Caco-2 (cell line): ENCODE measurements around the gene FOXO3. TPM values are rescaled to one million over a fixed set of nuclear protein-coding genes. Genes with fewer than 3 reads are reported as not detected.

Experiments
- BruUV-seq: library from RNA; stranded (reverse); fragments of 400-500 nt; replicated peaks from 2 replicates; lab custom pipeline; 2021; lab: Mats Ljungman, UMichigan
- CTCF ChIA-PET: fragments of 300-600 bp; sonication (Branson Sonifier 250); formaldehyde crosslinking; loops from one replicate; lab custom pipeline; 2022; ENCODE audit warnings: antibody characterized with exemption; lab: Charles Lee
- POLR2A ChIA-PET: fragments of 300-600 bp; sonication (Branson Sonifier 250); formaldehyde crosslinking; loops from one replicate; lab custom pipeline; 2022; ENCODE audit warnings: antibody characterized with exemption; lab: Charles Lee
- DNase-seq, 2 experiments: peaks; one replicate each; pipeline versions ENCODE4 v3.0.0 to v3.0.0-alpha.2; 2020 to 2022
- H3K27me3 ChIP-seq: replicated peaks from 2 replicates; pipeline ENCODE4 v1.6.0; 2011; ENCODE audit warnings: low read length; ENCODE audit not compliant: control insufficient read depth, insufficient read depth
- H3K36me3 ChIP-seq: 2 replicates; pipeline ENCODE4 v1.5.1; 2011; ENCODE audit warnings: low read length; ENCODE audit not compliant: control insufficient read depth, insufficient read depth
- H3K4me1 ChIP-seq: fragments of 250-450 bp; sonication (Bioruptor Pico); 2 replicates; pipeline ENCODE4 v1.5.1; 2020; ENCODE audit warnings: mild to moderate bottlenecking
- H3K4me3 ChIP-seq: 2 replicates; pipeline ENCODE4 v1.5.1; 2011; ENCODE audit warnings: low read depth, mild to moderate bottlenecking, control low read depth, low read length
- H3K9me3 ChIP-seq: fragments of 250-450 bp; sonication (Bioruptor Pico); 2 replicates; pipeline ENCODE4 v1.5.1; 2020; ENCODE audit warnings: mild to moderate bottlenecking, moderate library complexity
- H3K27ac Mint-ChIP-seq: one replicate; pipeline ENCODE4 v1.8.0; 2022; ENCODE audit warnings: mixed read lengths; ENCODE audit not compliant: unreplicated experiment
- H3K27me3 Mint-ChIP-seq: one replicate; pipeline ENCODE4 v1.8.0; 2022; ENCODE audit warnings: mixed read lengths; ENCODE audit not compliant: insufficient read depth, unreplicated experiment
- H3K36me3 Mint-ChIP-seq: one replicate; pipeline ENCODE4 v1.8.0; 2022; ENCODE audit warnings: mild to moderate bottlenecking, mixed read lengths; ENCODE audit not compliant: insufficient read depth, unreplicated experiment
- H3K4me1 Mint-ChIP-seq: one replicate; pipeline ENCODE4 v1.8.0; 2022; ENCODE audit warnings: low read depth, mixed read lengths; ENCODE audit not compliant: unreplicated experiment
- H3K4me3 Mint-ChIP-seq: one replicate; pipeline ENCODE4 v1.8.0; 2022; ENCODE audit warnings: mild to moderate bottlenecking, moderate library complexity, mixed read lengths; ENCODE audit not compliant: unreplicated experiment
- H3K9me3 Mint-ChIP-seq: one replicate; pipeline ENCODE4 v1.8.0; 2022; ENCODE audit warnings: mixed read lengths; ENCODE audit not compliant: unreplicated experiment
- intact Hi-C: fragments of 100-400 bp; cut with micrococcal nuclease; formaldehyde crosslinking; loops from one replicate; pipeline ENCODE4 v1.10.0; 2022; ENCODE audit not compliant: unreplicated experiment
- total RNA-seq: library from RNA; stranded (reverse); gene quantifications from 2 replicates; pipeline ENCODE4 v1.2.3, GENCODE V29; 2022
- TF ChIP-seq, protein P1 (sequence below), 2 experiments: fragments of 200-600 bp in 1 of 2; IDR thresholded peaks; 1 replicate in 1 of 2; 2 replicates in 1 of 2; pipeline versions ENCODE4 v1.5.1 to v1.8.0; 2011 to 2022; ENCODE audit warnings: antibody characterized with exemption in 1 of 2, control low read depth in 1 of 2, inconsistent platforms in 1 of 2, low read depth in 1 of 2, low read length in 1 of 2, mild to moderate bottlenecking in 1 of 2, moderate library complexity in 1 of 2; ENCODE audit not compliant: insufficient read depth in 1 of 2, severe bottlenecking in 1 of 2, unreplicated experiment in 1 of 2

The FOXO3 gene
- total RNA-seq, 1 experiment from 2014 or later = 34.3 TPM

- Histone ChIP-seq H3K9me3 (no peaks in the 10 kb centered on the region), H3K27me3 (no peaks in the 10 kb centered on the region), H3K4me1 (peaks cover 17% of the 10 kb centered on the region), H3K36me3 (no peaks in the 10 kb centered on the region), H3K4me3 (no peak overlapping the region)
- TF ChIP-seq, protein P1, sequence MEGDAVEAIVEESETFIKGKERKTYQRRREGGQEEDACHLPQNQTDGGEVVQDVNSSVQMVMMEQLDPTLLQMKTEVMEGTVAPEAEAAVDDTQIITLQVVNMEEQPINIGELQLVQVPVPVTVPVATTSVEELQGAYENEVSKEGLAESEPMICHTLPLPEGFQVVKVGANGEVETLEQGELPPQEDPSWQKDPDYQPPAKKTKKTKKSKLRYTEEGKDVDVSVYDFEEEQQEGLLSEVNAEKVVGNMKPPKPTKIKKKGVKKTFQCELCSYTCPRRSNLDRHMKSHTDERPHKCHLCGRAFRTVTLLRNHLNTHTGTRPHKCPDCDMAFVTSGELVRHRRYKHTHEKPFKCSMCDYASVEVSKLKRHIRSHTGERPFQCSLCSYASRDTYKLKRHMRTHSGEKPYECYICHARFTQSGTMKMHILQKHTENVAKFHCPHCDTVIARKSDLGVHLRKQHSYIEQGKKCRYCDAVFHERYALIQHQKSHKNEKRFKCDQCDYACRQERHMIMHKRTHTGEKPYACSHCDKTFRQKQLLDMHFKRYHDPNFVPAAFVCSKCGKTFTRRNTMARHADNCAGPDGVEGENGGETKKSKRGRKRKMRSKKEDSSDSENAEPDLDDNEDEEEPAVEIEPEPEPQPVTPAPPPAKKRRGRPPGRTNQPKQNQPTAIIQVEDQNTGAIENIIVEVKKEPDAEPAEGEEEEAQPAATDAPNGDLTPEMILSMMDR (IDR thresholded peaks at IDR 0.05; ENCODE audit: insufficient read depth in 1 of 2, low read depth in 1 of 2, low read length in 1 of 2, severe bottlenecking in 1 of 2, unreplicated experiment in 1 of 2) = no peak
- DNase-seq = no peak
- Mint-ChIP-seq H3K27me3 (no peaks in the 10 kb centered on the region), H3K9me3 (no peaks in the 10 kb centered on the region), H3K4me3 (no peak overlapping the region), H3K27ac (no peak overlapping the region), H3K4me1 (peaks cover 18% of the 10 kb centered on the region), H3K36me3 (peaks cover 21% of the 10 kb centered on the region)
- BruUV-seq = no TSS peak
- CTCF ChIA-PET = no interaction called here
- intact Hi-C loops = no loop called here
- POLR2A ChIA-PET = no interaction called here
These were observed 21.3 kb downstream of the FOXO3 start for GRCh38 chr6:108581932-108582475.

DNA sequence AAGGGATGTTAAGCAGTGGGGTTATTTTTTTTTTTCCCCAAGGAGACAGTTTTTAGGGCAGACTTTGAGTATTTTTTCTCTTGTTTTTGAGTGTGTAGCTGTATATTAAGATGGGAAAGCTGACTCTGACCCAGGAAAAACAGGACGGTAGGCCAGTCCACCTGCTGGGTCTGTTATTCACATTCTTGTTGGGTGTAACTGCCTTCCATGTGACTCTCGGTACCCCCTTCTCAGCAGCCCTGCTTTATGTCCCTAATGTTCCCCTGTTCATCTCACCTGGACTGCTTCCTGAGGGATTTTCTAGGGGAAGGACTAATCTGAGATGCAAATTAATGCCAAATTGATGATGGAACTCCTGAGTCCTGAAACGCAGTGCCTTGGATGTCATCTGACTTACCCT, 21.9 kb downstream of the FOXO3 start:
- Mint-ChIP-seq H3K4me1 (peaks cover 23% of the 10 kb centered on the region), H3K27ac (no peak overlapping the region), H3K9me3 (no peaks in the 10 kb centered on the region), H3K27me3 (no peaks in the 10 kb centered on the region), H3K4me3 (no peak overlapping the region), H3K36me3 (peaks cover 16% of the 10 kb centered on the region)
- DNase-seq = no peak
- TF ChIP-seq, protein P1 (IDR thresholded peaks at IDR 0.05; ENCODE audit: insufficient read depth in 1 of 2, low read depth in 1 of 2, low read length in 1 of 2, severe bottlenecking in 1 of 2, unreplicated experiment in 1 of 2) = no peak
- intact Hi-C loops = no loop called here
- Histone ChIP-seq H3K27me3 (no peaks in the 10 kb centered on the region), H3K4me3 (no peak overlapping the region), H3K9me3 (no peaks in the 10 kb centered on the region), H3K36me3 (no peaks in the 10 kb centered on the region), H3K4me1 (peaks cover 17% of the 10 kb centered on the region)
- ChIA-PET CTCF (no interaction called here), POLR2A (no interaction called here)
- no TSS peak for BruUV-seq

DNA sequence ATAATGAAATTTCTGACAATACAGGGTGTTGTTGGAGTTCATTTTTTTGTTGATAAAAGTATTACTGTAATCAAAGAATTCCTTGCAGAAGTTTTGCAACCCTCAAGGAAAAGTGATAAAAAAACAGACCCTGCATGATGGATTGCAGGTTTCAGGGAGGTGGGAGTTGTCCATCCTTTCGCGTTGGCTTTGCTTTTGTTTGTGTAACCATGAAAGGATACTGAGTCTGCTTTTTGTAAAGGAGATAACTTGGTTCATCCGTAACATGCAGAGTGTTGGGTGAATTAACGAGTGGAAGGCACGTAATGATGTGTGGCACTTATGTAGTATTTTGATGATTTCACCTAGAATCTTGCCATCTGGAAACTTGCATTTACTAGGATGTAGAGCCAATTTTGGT, 23.6 kb downstream of the FOXO3 start:
- ChIA-PET POLR2A (no interaction called here), CTCF (no interaction called here)
- Mint-ChIP-seq H3K36me3 (peaks cover 2% of the 10 kb centered on the region), H3K27ac (no peak overlapping the region), H3K27me3 (no peaks in the 10 kb centered on the region), H3K4me1 (peaks cover 28% of the 10 kb centered on the region), H3K4me3 (no peak overlapping the region), H3K9me3 (no peaks in the 10 kb centered on the region)
- no peak for DNase-seq
- Histone ChIP-seq H3K4me1 (peaks cover under 1% of the 10 kb centered on the region; the same call in 1 of the 2 replicates), H3K36me3 (no peaks in the 10 kb centered on the region), H3K9me3 (no peaks in the 10 kb centered on the region), H3K4me3 (no peak overlapping the region), H3K27me3 (no peaks in the 10 kb centered on the region)
- TF ChIP-seq, protein P1 (IDR thresholded peaks at IDR 0.05; ENCODE audit: insufficient read depth in 1 of 2, low read depth in 1 of 2, low read length in 1 of 2, severe bottlenecking in 1 of 2, unreplicated experiment in 1 of 2) = no peak
- no TSS peak for BruUV-seq
- intact Hi-C loops = no loop called here
